Stomach smooth muscle (tissue), 2 donors: ENCODE data around the gene RPP21.

ENCODE experiments used
- H3K27ac ChIP-seq: one replicate; pipeline ENCODE4 v1.7.0; 2013; ENCODE audit warnings: mild to moderate bottlenecking, low read length, inconsistent platforms
- H3K27me3 ChIP-seq, 2 donors: one replicate each; pipeline ENCODE4 v1.7.0; 2013; ENCODE audit warnings: low read length in 2 of 2; ENCODE audit not compliant: insufficient read depth in 2 of 2, control insufficient read depth in 1 of 2
- H3K36me3 ChIP-seq, 2 donors: one replicate each; pipeline ENCODE4 v1.7.0; 2013; ENCODE audit warnings: low read length in 2 of 2; ENCODE audit not compliant: control insufficient read depth in 2 of 2, insufficient read depth in 2 of 2
- H3K4me1 ChIP-seq: one replicate; pipeline ENCODE4 v1.7.0; 2013; ENCODE audit warnings: low read length; ENCODE audit not compliant: control insufficient read depth, insufficient read depth
- H3K4me3 ChIP-seq, 2 donors: one replicate each; pipeline ENCODE4 v1.7.0; 2013; ENCODE audit warnings: low read length in 2 of 2
- H3K9ac ChIP-seq, 2 donors: one replicate each; pipeline ENCODE4 v1.7.0; 2013; ENCODE audit warnings: low read length in 2 of 2, mild to moderate bottlenecking in 1 of 2
- H3K9me3 ChIP-seq, 2 donors: one replicate each; pipeline ENCODE4 v1.7.0; 2013; ENCODE audit warnings: low read length in 2 of 2; ENCODE audit not compliant: control insufficient read depth in 2 of 2
- donor health status: healthy.
- donor health status: Pancreatic carcinoma.

RPP21 gene

GRCh38 chr6:30321692-30322388 lies 23.1 kb upstream of the RPP21 start:
- no peak overlapping the region for H3K27ac ChIP-seq
- peaks cover 12% of the 10 kb centered on the region for H3K4me1 ChIP-seq
- no peaks in the 10 kb centered on the region for H3K36me3 ChIP-seq
- no peak overlapping the region for H3K4me3 ChIP-seq
- H3K9me3 ChIP-seq, result no peaks in the 10 kb centered on the region
- H3K9ac ChIP-seq, result no peak overlapping the region
- H3K27me3 ChIP-seq, result no peaks in the 10 kb centered on the region

- peaks cover 18% of the 10 kb centered on the region for H3K4me1 ChIP-seq
- H3K27ac ChIP-seq, result no peak overlapping the region
- no peak overlapping the region for H3K4me3 ChIP-seq
- no peak overlapping the region for H3K9ac ChIP-seq
- no peaks in the 10 kb centered on the region for H3K9me3 ChIP-seq
- H3K36me3 ChIP-seq, result no peaks in the 10 kb centered on the region
- H3K27me3 ChIP-seq, result no peaks in the 10 kb centered on the region
These were observed 22.1 kb upstream of the RPP21 start for GRCh38 chr6:30322527-30323501.

GRCh38 chr6:30323806-30324205 lies 21.1 kb upstream of the RPP21 start:
- Histone ChIP-seq H3K27me3 (no peaks in the 10 kb centered on the region), H3K27ac (no peak overlapping the region), H3K36me3 (no peaks in the 10 kb centered on the region), H3K4me1 (peaks cover 19% of the 10 kb centered on the region), H3K4me3 (no peak overlapping the region), H3K9me3 (no peaks in the 10 kb centered on the region), H3K9ac (no peak overlapping the region)

DNA sequence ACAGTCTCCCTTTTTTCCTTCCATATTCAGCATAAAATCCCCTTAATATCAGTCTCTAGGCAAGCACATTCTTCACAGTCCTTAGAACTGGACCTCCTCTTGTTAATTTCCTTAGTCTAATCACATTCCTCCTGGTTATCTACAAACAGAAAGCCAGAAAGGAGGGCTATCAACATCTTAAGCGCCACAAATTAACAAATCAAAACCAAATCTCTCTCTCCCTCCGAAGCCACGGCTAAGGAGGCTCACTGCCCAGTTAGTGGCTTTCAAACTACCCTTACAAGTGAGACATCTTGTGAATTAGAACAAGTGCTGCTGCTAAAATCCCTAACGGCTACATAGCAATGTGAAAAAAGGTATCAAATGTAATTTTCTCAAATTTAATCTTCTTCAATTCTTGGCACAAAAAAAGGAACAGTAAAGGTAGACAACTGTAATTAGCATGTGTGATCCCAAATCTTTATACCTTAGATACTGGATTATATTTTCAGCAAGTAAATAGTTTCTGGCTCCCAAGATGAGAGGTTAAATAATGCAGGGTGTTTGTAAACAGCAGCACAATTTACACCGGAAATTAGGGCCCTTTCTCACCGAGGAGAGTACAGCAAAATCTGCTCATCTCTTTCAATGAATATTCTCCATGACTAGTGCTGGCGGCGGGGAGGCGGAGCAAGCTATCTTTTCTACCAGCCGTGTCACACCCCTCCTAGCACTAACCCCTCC lies 19.6 kb upstream of the RPP21 start:
- peak overlapping the region; percentile 97 to 98 for H3K9ac ChIP-seq
- H3K4me1 ChIP-seq, result peaks cover 19% of the 10 kb centered on the region

GRCh38 chr6:30325873-30326525 lies 19.0 kb upstream of the RPP21 start:
- Histone ChIP-seq H3K4me1 (peaks cover 19% of the 10 kb centered on the region), H3K4me3 (peak overlapping the region; percentile 95 to 97), H3K9ac (peak overlapping the region; percentile 97 to 98), H3K36me3 (peaks cover 14% of the 10 kb centered on the region in 2 donors), H3K27me3 (no peaks in the 10 kb centered on the region), H3K27ac (peak overlapping the region; percentile 96), H3K9me3 (no peaks in the 10 kb centered on the region)

More for the DNA sequence above, 19.6 kb upstream of the RPP21 start:
- Histone ChIP-seq H3K36me3 (peaks cover 9% of the 10 kb centered on the region in 2 donors), H3K4me3 (peak overlapping the region; percentile 95 to 97), H3K27ac (peak overlapping the region; percentile 96), H3K27me3 (no peaks in the 10 kb centered on the region), H3K9me3 (no peaks in the 10 kb centered on the region)

DNA sequence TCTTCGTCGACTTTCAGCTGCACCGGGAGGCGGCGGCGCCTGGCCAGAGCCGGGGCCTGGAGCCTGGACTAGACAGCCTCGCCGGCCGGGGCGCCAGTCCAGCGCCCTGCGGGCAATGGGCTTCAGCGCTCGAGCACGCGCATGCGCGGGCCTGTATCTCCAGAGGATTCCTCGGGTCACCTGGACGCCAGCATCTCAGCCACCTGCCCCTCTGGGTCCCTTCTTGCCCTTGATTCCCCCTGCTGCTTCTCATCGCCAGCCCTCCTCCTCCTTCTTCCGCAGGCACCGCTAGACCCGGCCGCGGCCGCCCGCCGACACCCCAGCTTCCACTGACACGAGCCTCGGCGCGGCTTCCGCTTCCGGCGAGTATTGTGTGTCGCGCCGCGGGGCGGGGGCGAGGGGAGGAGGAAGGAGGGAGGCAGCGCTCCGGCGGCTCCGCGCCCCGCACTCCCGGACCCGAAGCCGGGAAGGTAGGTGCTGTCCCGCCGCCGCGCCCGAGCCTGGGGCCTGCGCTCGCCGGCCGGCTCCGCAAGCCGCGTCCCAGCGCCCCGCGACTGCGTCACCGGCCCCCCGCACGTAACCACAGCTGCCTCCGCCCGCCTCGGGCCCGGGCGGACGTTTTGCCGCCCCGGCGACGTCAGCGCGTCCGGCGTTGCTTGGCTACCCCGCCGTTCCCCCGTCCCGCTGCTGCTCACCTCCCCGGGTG lies 18.3 kb upstream of the RPP21 start, which contains the start of gene TRIM39:
Gene TRIM39 (plus strand): TSS at position 402 of the 706 bp plus-strand sequence. CDS start 2,391 bp downstream, outside the sequence.
- peak within 1 kb of the TSS; percentile 97 to 98 for H3K9ac ChIP-seq
- H3K27ac ChIP-seq, result peak within 1 kb of the TSS; percentile 96
- H3K4me3 ChIP-seq, result peak within 1 kb of the TSS; percentile 95 to 97
- no peaks in the 10 kb centered on the region for H3K9me3 ChIP-seq
- peaks cover 14 to 18% of the 10 kb centered on the region in 2 donors for H3K36me3 ChIP-seq
- peaks cover 19% of the 10 kb centered on the region for H3K4me1 ChIP-seq
- no peaks in the 10 kb centered on the region for H3K27me3 ChIP-seq

GRCh38 chr6:30327232-30327746 lies 17.7 kb upstream of the RPP21 start:
- H3K36me3 ChIP-seq, result peaks cover 14 to 18% of the 10 kb centered on the region in 2 donors
- H3K27ac ChIP-seq, result peak overlapping the region; percentile 96
- peak overlapping the region; percentile 95 to 97 for H3K4me3 ChIP-seq
- no peaks in the 10 kb centered on the region for H3K9me3 ChIP-seq
- peaks cover 19% of the 10 kb centered on the region for H3K4me1 ChIP-seq
- H3K27me3 ChIP-seq, result no peaks in the 10 kb centered on the region
- H3K9ac ChIP-seq, result peak overlapping the region; percentile 97 to 98

GRCh38 chr6:30328397-30328796 lies 16.6 kb upstream of the RPP21 start:
- H3K9ac ChIP-seq, result no peak overlapping the region
- H3K4me1 ChIP-seq, result peaks cover 19% of the 10 kb centered on the region
- H3K9me3 ChIP-seq, result no peaks in the 10 kb centered on the region
- no peak overlapping the region for H3K4me3 ChIP-seq
- peaks cover 18% of the 10 kb centered on the region in 2 donors for H3K36me3 ChIP-seq
- no peak overlapping the region for H3K27ac ChIP-seq
- no peaks in the 10 kb centered on the region for H3K27me3 ChIP-seq

GRCh38 chr6:30329331-30329730 lies 15.6 kb upstream of the RPP21 start:
- Histone ChIP-seq H3K9ac (no peak overlapping the region), H3K4me1 (peaks cover 19% of the 10 kb centered on the region), H3K4me3 (no peak overlapping the region), H3K27ac (no peak overlapping the region), H3K9me3 (no peaks in the 10 kb centered on the region), H3K27me3 (no peaks in the 10 kb centered on the region), H3K36me3 (peaks cover 25% of the 10 kb centered on the region in 2 donors)
